Nucleus accumbens (tissue), 56 donors: ENCODE measurements around the gene TRRAP.

ENCODE experiments used
- DNase-seq, 56 donors: peaks; one replicate each; lab custom pipeline; 2025; lab: John Stamatoyannopoulos, UW

Gene TRRAP

DNA sequence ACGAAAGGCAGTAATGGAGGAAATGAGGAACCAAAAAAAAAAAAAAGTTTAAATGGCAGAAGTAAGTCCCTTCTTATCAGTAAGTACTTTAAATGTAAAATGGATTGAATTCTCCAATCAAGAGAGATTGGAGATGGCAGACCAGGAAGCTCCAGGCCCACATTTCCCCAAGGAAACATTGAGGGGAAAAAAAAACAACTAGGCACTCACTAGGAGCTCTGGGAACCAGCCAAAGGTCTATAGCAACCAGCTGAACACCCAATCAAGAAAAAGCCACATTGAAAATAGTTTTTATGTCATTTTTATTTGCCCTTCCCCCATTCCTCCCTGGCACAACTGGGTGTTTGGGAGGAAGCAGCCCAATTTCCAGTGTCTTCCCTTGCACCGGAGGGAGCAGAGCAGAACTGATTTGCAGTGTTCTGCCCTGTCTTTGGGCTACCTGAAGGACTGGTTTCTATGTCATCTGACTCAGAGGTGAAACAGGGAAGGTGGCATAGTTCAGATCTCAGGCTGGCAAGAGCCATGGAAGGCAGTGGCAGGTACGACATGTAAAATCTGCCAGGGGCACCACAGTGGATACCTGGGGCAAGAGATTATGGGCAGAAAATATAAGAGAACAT, 143.7 kb downstream of the TRRAP start:
- no peak for DNase-seq

DNA sequence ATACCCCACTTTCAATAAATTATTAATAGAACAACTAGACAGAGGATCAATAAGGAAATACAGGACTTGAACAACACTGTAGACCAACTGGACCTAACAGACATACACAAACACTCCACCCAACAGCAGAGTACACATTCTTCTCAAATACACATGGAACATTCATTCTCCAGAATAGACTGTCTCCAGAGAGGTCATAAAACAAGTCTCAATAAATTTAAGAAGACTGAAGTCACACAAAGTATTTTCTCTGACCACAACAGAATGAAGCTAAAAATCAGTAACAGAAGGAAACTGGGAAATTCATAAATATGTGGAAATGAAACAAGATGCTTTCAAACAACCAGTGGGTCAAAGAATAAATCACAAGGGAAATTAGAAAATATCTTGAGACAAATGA, 145.7 kb downstream of the TRRAP start:
- DNase-seq: no peak

- DNase-seq: no peak
Measured at GRCh38 chr7:99027241-99027640, 148.9 kb downstream of the TRRAP start.

DNA sequence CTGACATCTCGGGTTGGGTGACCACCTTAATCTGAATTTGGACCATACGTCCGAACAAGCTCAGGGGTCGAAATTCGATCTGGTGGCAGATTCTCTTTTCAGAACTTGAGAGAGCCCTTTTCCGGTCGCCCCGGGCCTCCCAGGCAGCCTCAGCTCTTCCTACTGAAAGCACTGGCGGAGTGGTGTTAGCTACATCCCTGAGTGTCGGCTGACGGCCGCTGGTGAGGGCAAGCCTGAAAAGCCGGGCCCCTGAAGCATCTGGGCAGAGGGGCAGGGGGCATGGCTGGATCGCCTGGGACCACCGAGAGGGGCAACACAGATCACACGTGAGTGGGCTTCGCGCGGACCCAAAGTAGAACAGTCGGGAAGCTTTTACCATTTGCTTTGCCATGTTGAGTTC, 149.5 kb downstream of the TRRAP start:
- no peak for DNase-seq

DNA sequence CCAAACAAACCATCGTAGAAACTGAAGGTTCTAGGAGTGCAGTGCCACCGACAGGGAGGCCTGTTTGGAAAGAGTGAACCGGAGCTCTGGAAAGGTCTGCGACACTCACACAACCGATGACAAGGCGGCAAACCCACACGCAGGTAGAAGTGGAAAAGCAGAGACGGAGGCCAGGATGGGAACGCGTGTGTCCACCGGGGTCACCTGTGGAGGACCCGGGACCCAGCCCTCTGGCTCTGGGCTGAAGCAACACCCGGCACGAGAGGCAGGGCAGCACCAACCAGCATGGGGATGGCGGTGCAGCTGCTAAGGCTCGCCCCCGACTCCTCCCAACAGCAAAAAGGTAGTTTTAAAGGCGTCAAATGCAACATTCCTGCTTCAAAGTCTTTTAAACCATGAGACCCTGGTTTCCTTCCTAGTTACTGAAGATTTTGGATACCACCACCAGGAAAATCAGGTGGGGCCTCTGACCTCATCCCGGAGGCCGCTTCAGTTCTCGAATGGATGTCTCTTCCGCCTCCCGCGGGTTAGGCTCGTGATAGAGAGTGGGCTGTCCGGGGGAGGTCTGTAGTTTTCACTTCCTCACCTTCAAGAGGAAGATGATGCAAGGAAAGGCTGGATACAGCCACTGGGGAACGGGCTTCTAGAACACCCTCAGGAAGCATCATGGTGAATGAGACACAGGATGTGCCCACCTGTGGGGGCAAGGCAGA, 150.1 kb downstream of the TRRAP start:
- DNase-seq: no peak

DNA sequence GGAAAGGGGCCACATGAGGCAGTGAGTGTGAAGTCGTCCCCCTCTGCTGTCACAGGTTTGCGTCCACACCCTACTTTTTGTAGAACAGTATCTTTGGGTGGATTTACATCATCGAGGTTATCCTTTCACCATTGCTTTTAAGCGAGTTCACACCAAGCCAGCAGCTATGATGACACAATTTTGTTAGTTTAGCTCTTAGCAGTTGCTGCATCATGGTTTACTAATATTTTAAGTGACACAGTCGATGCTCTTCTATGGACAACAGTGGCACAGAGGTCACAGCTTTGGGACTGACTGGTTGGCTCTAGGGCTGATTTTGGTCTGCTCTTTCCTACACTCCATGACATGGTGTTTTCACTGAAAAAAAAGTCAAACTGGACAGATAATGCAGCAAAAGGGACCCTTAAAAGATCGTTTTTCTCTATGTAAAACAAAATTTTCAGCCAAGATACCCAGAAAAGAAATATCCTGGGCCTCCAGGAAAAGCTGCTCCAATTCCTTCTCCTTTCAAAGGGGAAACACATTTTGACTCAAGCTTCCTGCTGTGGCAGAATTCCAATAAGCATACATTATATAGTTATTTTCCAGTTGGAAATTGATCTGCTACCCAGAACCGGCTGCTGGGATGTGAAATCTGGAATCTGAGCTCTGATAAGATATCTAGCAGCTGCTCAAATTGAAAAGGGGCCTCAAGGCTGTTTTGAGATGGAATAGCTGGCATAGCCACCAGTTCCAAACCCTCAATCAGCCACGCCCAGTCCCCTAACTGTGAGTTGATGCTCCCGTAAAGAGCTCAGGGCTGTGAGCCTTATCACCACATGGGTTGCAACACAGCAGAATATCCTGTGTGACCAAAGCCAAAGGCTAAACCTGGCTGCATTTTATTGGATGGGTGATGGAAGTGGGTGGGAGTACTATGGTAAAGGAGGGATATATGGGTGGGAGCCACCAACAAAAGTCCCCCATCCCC, 151.4 kb downstream of the TRRAP start:
- no peak for DNase-seq

GRCh38 chr7:99030457-99030856, 152.1 kb downstream of the TRRAP start:
- no peak for DNase-seq

DNA sequence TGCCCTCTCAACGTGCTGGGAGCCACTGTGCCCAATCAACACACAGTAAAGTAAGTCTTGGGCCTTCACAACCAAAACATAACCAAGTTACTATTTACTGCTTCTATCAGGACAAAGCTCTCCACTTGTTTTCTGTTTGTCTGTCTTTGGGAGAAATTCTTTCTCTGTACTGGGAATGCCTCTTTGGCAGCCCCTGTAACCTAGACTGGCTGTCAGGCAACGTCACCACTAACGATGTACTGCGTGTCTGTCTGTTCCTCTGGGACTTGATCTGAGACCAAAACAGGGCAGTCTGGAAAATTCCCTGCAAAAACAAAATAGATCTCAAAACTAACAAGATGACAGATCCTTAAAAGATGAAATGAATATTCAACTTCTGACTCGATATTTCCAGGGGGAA, 152.6 kb downstream of the TRRAP start:
- no peak for DNase-seq

DNA sequence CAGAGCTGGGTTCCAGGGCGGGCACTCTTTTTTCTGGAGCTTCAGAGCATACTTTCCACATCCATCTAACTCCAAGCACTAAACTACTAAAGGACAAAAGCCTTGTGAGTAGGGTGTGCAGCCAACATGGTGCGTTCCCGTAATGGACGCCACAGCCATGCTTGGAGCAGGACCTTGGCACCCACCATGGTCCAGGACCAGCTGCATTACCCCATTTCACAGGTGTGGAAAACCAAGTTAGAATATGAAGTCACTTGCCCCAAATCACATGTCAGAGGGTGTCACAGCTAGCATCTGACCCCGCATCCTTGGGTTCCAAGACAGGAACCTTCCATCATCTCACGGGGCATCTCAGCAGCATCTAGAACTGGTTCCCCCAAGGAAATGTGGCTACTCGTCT, 153.2 kb downstream of the TRRAP start:
- no peak for DNase-seq

GRCh38 chr7:99032928-99033327, 154.6 kb downstream of the TRRAP start:
- DNase-seq: no peak

GRCh38 chr7:99033765-99034164, 155.4 kb downstream of the TRRAP start:
- DNase-seq: no peak

- DNase-seq: no peak
Measured at GRCh38 chr7:99034932-99035722, 156.8 kb downstream of the TRRAP start.

DNA sequence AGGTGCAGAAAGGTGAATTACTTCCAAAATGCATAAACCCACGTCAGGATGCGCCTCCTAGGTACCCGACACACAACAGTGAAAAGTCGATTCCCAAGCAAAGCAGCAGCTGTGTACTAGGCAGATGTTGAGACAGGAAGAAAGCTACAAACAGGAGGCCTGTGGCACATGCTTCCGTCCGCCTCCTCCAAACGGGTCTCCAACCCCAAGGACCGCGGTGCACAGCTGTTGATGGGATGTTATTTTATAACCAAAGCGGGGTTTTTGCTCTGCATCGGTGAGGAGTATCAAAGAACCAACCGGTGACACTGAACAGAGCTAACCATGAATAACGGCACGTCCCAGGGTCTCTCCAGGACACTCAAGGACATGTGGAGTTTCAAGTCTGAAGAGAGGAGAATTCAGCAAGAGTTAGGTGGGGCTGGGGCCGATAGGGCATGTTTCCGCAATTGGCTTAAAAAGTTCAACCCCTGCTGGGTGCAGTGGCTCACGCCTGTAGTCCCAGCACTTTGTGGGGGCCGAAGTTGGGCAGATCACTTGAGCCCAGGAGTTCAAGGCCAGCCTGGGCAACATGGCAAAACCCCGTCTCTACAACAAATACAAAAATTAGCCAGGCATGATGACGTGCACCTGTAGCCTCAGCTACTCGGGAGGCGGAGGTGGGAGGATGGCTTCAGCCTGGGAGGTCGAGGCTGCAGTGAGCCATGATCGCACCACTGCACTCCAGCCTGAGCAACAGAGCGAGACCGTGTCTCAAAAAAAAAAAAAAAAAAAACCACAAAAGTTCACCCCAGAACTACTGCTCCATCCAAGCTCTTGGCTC, 157.6 kb downstream of the TRRAP start:
- DNase-seq: no peak

- peak in 49 of 56 donors; percentile 15 to 82 (median 48) for DNase-seq
Measured at GRCh38 chr7:99036546-99037111, 158.3 kb downstream of the TRRAP start.

GRCh38 chr7:99037327-99037940, 159.1 kb downstream of the TRRAP start:
- no peak for DNase-seq

DNA sequence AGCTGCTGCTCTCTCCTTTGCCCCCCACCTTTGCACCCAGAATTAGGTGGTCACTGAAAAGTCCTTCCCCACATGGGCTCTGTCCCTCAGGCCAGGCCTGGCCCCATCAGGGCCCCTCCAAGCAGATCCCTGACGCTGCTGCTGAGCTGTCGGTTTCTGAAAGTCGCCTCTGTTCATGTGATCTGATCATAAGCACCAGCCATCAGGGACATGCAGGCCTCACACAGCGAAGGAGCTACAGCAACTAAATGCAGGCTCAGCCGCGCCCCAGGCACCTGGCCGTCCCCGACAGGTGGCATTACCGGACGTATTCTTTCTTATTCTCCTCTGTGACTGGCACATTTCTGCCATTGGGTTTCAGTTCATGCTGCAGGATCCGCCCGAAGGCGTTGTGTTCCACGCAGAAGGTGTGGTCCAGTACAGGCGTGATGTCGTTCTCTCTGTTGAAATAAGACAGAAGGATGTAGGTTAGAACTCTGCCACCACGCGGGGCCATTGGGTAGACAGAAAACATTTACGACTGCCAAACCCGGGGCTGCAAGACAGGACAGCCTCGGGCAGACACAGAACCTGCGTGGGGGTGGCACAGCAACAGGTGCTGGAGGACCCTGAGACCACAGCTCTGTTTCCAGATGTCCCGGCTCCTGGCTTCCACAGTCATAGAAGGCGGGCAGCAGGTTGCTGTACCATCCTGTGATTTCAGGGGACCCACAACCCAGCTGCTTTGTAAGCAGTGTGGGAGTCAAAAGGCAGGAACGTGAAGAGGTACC, 159.9 kb downstream of the TRRAP start:
- no peak for DNase-seq

- DNase-seq: no peak
Measured at GRCh38 chr7:99039384-99039891, 161.1 kb downstream of the TRRAP start.
